ENCODE data around the gene ARHGAP24. TPM values are rescaled to one million over a fixed set of nuclear protein-coding genes. Genes with fewer than 3 reads are reported as not detected.

Gene ARHGAP24
- polyA plus RNA-seq, 1 of the 3 experiments (the other 2 are of a cell fraction), result 1.4 TPM

GRCh38 chr4:85744950-85745349 is 270.0 kb downstream of the ARHGAP24 start (continued):
- TF ChIP-seq TEAD4 (IDR thresholded peaks at IDR 0.05; ENCODE audit: borderline replicate concordance, insufficient read depth) (no peak), JUND (IDR thresholded peaks at IDR 0.05) (no peak), NFIC (IDR thresholded peaks at IDR 0.05; ENCODE audit: borderline replicate concordance) (no peak), MEF2A (IDR thresholded peaks at IDR 0.05; ENCODE audit: borderline replicate concordance, low read depth) (no peak), EP300 (IDR thresholded peaks at IDR 0.05; ENCODE audit: borderline replicate concordance in 1 of 2, low read depth in 1 of 2, low read length in 1 of 2) (no peak), FOXJ3 (CRISPR knock-in tag; IDR thresholded peaks at IDR 0.05) (no peak)

- Histone ChIP-seq H3K4me2 (no peak overlapping the region), H3K4me3 (ENCODE audit: low read depth in 2 of 2, low read length in 1 of 2) (no peak overlapping the region), H3K27ac (ENCODE audit: low read depth in 2 of 2, low read length in 1 of 2) (no peak overlapping the region), H3F3A (replicated peaks; ENCODE audit: insufficient read depth) (no peaks in the 10 kb centered on the region), H4K20me1 (ENCODE audit: insufficient read depth) (no peaks in the 10 kb centered on the region), H3K4me1 (ENCODE audit: control insufficient read depth in 1 of 2, insufficient read depth in 2 of 2, low read depth in 1 of 2, low read length in 1 of 2) (peaks cover 4 to 6% of the 10 kb centered on the region in 2 experiments; a peak in 2 of 4 replicates), H3K36me3 (replicated peaks in 1 of 2; ENCODE audit: control insufficient read depth in 1 of 2, insufficient read depth in 2 of 2, low read length in 1 of 2) (no peaks in the 10 kb centered on the region), H3K9me3 (no peaks in the 10 kb centered on the region), H2AFZ (ENCODE audit: low read depth) (no peak overlapping the region), H3K79me2 (ENCODE audit: insufficient read depth) (no peaks in the 10 kb centered on the region), H3K9ac (no peak overlapping the region), H3K27me3 (ENCODE audit: insufficient read depth) (no peaks in the 10 kb centered on the region), H3K9me2 (no peaks in the 10 kb centered on the region)
- ChIA-PET CTCF (interaction anchor here (0.6 to 5.1 kb wide), 4 partner anchors 31 to 661 kb away, joined by 3 to 116 read pairs (median 20); no protein-coding TSS in a partner anchor), POLR2A (no interaction called here)
- TF ChIP-seq REST (IDR thresholded peaks at IDR 0.05; ENCODE audit: low read depth, low read length), result no peak
- no peak for TF ChIP-seq USF2 (IDR thresholded peaks at IDR 0.05; ENCODE audit: borderline replicate concordance, low read depth, low read length)
- TF ChIP-seq FOXM1 (IDR thresholded peaks at IDR 0.05; ENCODE audit: low read depth), result no peak
- TF ChIP-seq TEAD4 (IDR thresholded peaks at IDR 0.05; ENCODE audit: borderline replicate concordance, insufficient read depth), result no peak
- TF ChIP-seq MEF2A (IDR thresholded peaks at IDR 0.05; ENCODE audit: borderline replicate concordance, low read depth), result no peak
- no peak for TF ChIP-seq RCOR1 (IDR thresholded peaks at IDR 0.05; ENCODE audit: low read length)
- TF ChIP-seq EZH2phosphoT487 (IDR thresholded peaks at IDR 0.05; ENCODE audit: borderline replicate concordance, low read depth), result no peak
- TF ChIP-seq CTCF (IDR thresholded peaks at IDR 0.05), result no peak
- no peak for TF ChIP-seq ZBTB33 (IDR thresholded peaks at IDR 0.05; ENCODE audit: borderline replicate concordance, low read depth)
- no peak for TF ChIP-seq PBX3 (IDR thresholded peaks at IDR 0.05)
- TF ChIP-seq NFIC (IDR thresholded peaks at IDR 0.05; ENCODE audit: borderline replicate concordance), result no peak
- no peak for TF ChIP-seq ELF1 (IDR thresholded peaks at IDR 0.05)
- no peak for TF ChIP-seq RAD21 (IDR thresholded peaks at IDR 0.05; ENCODE audit: low read length)
- TF ChIP-seq GABPA (IDR thresholded peaks at IDR 0.05; ENCODE audit: low read depth), result no peak
- no peak for TF ChIP-seq MAX (IDR thresholded peaks at IDR 0.05; ENCODE audit: low read depth)
- TF ChIP-seq JUND (IDR thresholded peaks at IDR 0.05), result no peak
- no peak for TF ChIP-seq POLR2AphosphoS5 (IDR thresholded peaks at IDR 0.05; ENCODE audit: low read depth, low read length)
- 82% methylated on average over 3 of the region's 3 CpGs for WGBS (ENCODE audit: low lambda C conversion rate)
- no peak for DNase-seq
Observed at GRCh38 chr4:85745939-85746338, 271.0 kb downstream of the ARHGAP24 start.

Data from SK-N-SH (cell line).